IMR-90 (cell line): ENCODE measurements around the gene FNDC3B. TPM values are rescaled to one million over a fixed set of nuclear protein-coding genes. Genes with fewer than 3 reads are reported as not detected.

Source experiments
- ATAC-seq: fragments of 200-7000 bp; cut with Tn5 transposase; 2 replicates; pipeline ENCODE4 v1.9.1; 2020; ENCODE audit warnings: low read depth, mild to moderate bottlenecking, moderate library complexity
- BruUV-seq: library from RNA; stranded (reverse); fragments of 400-500 nt; replicated peaks from 2 replicates; lab custom pipeline; 2021; lab: Mats Ljungman, UMichigan
- CTCF ChIA-PET: fragments of 300-600 bp; formaldehyde crosslinking; extraction: SDS; loops from one replicate; lab custom pipeline; 2021; ENCODE audit warnings: antibody characterized with exemption; lab: Yijun Ruan, JAX
- POLR2A ChIA-PET: fragments of 300-600 bp; sonication (Branson Sonifier 250); formaldehyde crosslinking; loops from one replicate; lab custom pipeline; 2022; ENCODE audit warnings: antibody characterized with exemption; ENCODE audit not compliant: unreplicated experiment; lab: Charles Lee
- DNase-seq: peaks from one replicate; pipeline ENCODE4 v3.0.0; 2013
- H2AFZ ChIP-seq: replicated peaks from 2 replicates; pipeline ENCODE3; 2013; ENCODE audit warnings: low read length, mild to moderate bottlenecking; ENCODE audit not compliant: poor library complexity
- H2AK5ac ChIP-seq: 2 replicates; pipeline ENCODE4 v1.6.1; 2013; ENCODE audit warnings: low read depth, low read length, inconsistent platforms
- H2AK9ac ChIP-seq: replicated peaks from 2 replicates; pipeline ENCODE3; 2013; ENCODE audit warnings: mild to moderate bottlenecking, low read depth, low read length, moderate library complexity; ENCODE audit not compliant: poor library complexity
- H2BK120ac ChIP-seq: 2 replicates; pipeline ENCODE4 v1.6.1; 2013; ENCODE audit warnings: low read depth, low read length, inconsistent platforms
- H2BK15ac ChIP-seq: 3 replicates; pipeline ENCODE4 v1.6.1; 2013; ENCODE audit warnings: low read depth, low read length, inconsistent platforms
- H2BK20ac ChIP-seq: 2 replicates; pipeline ENCODE4 v1.6.1; 2013; ENCODE audit warnings: low read depth, mild to moderate bottlenecking, inconsistent platforms, low read length, moderate library complexity
- H2BK5ac ChIP-seq: 2 replicates; pipeline ENCODE4 v1.6.1; 2013; ENCODE audit warnings: mild to moderate bottlenecking, low read depth, low read length, inconsistent platforms; ENCODE audit not compliant: poor library complexity, severe bottlenecking
- H3K14ac ChIP-seq: replicated peaks from 2 replicates; pipeline ENCODE4 v1.6.1; 2013; ENCODE audit warnings: low read depth, low read length, inconsistent platforms
- H3K18ac ChIP-seq: 2 replicates; pipeline ENCODE4 v1.6.1; 2013; ENCODE audit warnings: low read depth, low read length, control low read depth
- H3K23ac ChIP-seq: 2 replicates; pipeline ENCODE4 v1.6.1; 2013; ENCODE audit warnings: low read depth, low read length, inconsistent platforms
- H3K27ac ChIP-seq: 2 replicates; pipeline ENCODE4 v1.5.1; 2013; ENCODE audit warnings: mild to moderate bottlenecking, control low read depth, low read length; ENCODE audit not compliant: insufficient read depth
- H3K27me3 ChIP-seq: 2 replicates; pipeline ENCODE4 v1.6.1; 2013; ENCODE audit warnings: low read length; ENCODE audit not compliant: control insufficient read depth, insufficient read depth
- H3K36me3 ChIP-seq: 2 replicates; pipeline ENCODE4 v1.6.1; 2013; ENCODE audit warnings: low read length, mixed read lengths; ENCODE audit not compliant: control insufficient read depth, insufficient read depth
- H3K4ac ChIP-seq: 2 replicates; pipeline ENCODE4 v1.6.1; 2013; ENCODE audit warnings: low read depth, low read length, inconsistent platforms
- H3K4me1 ChIP-seq: 2 replicates; pipeline ENCODE4 v1.6.1; 2013; ENCODE audit warnings: low read length, mixed read lengths; ENCODE audit not compliant: control insufficient read depth, insufficient read depth
- H3K4me2 ChIP-seq: 2 replicates; pipeline ENCODE4 v1.6.1; 2013; ENCODE audit warnings: low read depth, mild to moderate bottlenecking, control low read depth, low read length, moderate library complexity
- H3K4me3 ChIP-seq: 2 replicates; pipeline ENCODE4 v1.5.1; 2013; ENCODE audit warnings: low read depth, mild to moderate bottlenecking, control low read depth, low read length, moderate library complexity; ENCODE audit not compliant: insufficient read depth
- H3K56ac ChIP-seq: 2 replicates; pipeline ENCODE4 v1.6.1; 2013; ENCODE audit warnings: low read length, inconsistent platforms; ENCODE audit not compliant: insufficient read depth; ENCODE audit errors: extremely low read depth
- H3K79me1 ChIP-seq, 2 experiments: 2 replicates each; pipeline ENCODE4 v1.6.1; 2013; ENCODE audit warnings: low read length in 2 of 2, inconsistent platforms in 1 of 2, low read depth in 1 of 2
- H3K9ac ChIP-seq: 2 replicates; pipeline ENCODE4 v1.6.1; 2013; ENCODE audit warnings: low read depth, low read length, control low read depth
- H3K9me1 ChIP-seq: 2 replicates; pipeline ENCODE4 v1.6.1; 2013; ENCODE audit warnings: low read length, inconsistent platforms; ENCODE audit not compliant: insufficient read depth
- H3K9me3 ChIP-seq: 2 replicates; pipeline ENCODE4 v1.6.1; 2013; ENCODE audit warnings: low read length; ENCODE audit not compliant: control insufficient read depth, insufficient read depth
- H4K20me1 ChIP-seq: 2 replicates; pipeline ENCODE4 v1.6.1; 2013; ENCODE audit warnings: low read length, inconsistent platforms; ENCODE audit not compliant: insufficient read depth
- H4K5ac ChIP-seq: 2 replicates; pipeline ENCODE4 v1.6.1; 2013; ENCODE audit warnings: mild to moderate bottlenecking, low read depth, low read length, control low read depth
- H4K8ac ChIP-seq, 2 experiments: 2 replicates each; pipeline ENCODE4 v1.6.1; 2013; ENCODE audit warnings: low read depth in 2 of 2, low read length in 2 of 2, control low read depth in 1 of 2, inconsistent platforms in 1 of 2
- H4K91ac ChIP-seq: 2 replicates; pipeline ENCODE4 v1.6.1; 2013; ENCODE audit warnings: low read depth, low read length, inconsistent platforms; ENCODE audit not compliant: insufficient read depth
- POLR2A ChIP-seq: IDR thresholded peaks from 2 replicates; pipeline ENCODE4 v1.6.1; 2012; ENCODE audit warnings: mild to moderate bottlenecking, low read depth, low read length
- RFX5 ChIP-seq: IDR thresholded peaks from 2 replicates; pipeline ENCODE4 v1.8.0; 2012; ENCODE audit warnings: low read depth, mild to moderate bottlenecking, low read length, moderate library complexity
- WGBS, 2 experiments: methylation state at CpG; one replicate each; pipeline versions ENCODE4 v1.1.5 to v1.1.7; 2013; ENCODE audit warnings: missing lambda C conversion rate in 2 of 2; ENCODE audit not compliant: insufficient read length in 1 of 2; ENCODE audit errors: extremely low coverage in 2 of 2; 5-methylcytosine and 5-hydroxymethylcytosine counted together
- dilution Hi-C: fragments of 300-500 bp; cut with HindIII; formaldehyde crosslinking; loops from one replicate; pipeline ENCODE4 v1.14.3; 2018; ENCODE audit warnings: low sequenced_read_pairs; ENCODE audit not compliant: unreplicated experiment
- in situ Hi-C: fragments of 300-500 bp; cut with MboI; formaldehyde crosslinking; loops from 3 replicates; pipeline ENCODE4 v1.14.3; 2019; ENCODE audit warnings: low sequenced_read_pairs, inconsistent platforms, mixed read lengths
- intact Hi-C: fragments of 100-400 bp; cut with micrococcal nuclease; formaldehyde crosslinking; loops from 2 replicates; pipeline ENCODE4 v1.10.0; 2022
- polyA plus RNA-seq, 3 experiments: library from polyadenylated mRNA; depleted of rRNA; stranded (reverse); fragments of >200 nt; gene quantifications; 2 replicates each; pipeline ENCODE4 v1.2.3, GENCODE V29; 2012; ENCODE audit warnings: low replicate concordance in 1 of 3
- total RNA-seq: library from RNA; depleted of rRNA; stranded (reverse); fragments of >200 nt; gene quantifications from 2 replicates; pipeline ENCODE4 v1.2.3, GENCODE V29; 2012

FNDC3B gene
- total and polyA plus RNA-seq, 2 of the 4 experiments (the other 2 are of a cell fraction) = 23.9 to 150 TPM

- no peak for TF ChIP-seq POLR2A
- no peak for TF ChIP-seq RFX5
- Histone ChIP-seq H3K36me3 (peaks cover 39% of the 10 kb centered on the region), H3K79me1 (peaks cover 27 to 61% of the 10 kb centered on the region in 2 experiments), H3K14ac (no peak overlapping the region), H3K4me1 (peaks cover 4% of the 10 kb centered on the region), H3K27ac (no peak overlapping the region), H3K4me3 (no peak overlapping the region), H4K91ac (no peak overlapping the region), H3K4ac (no peak overlapping the region), H4K5ac (no peak overlapping the region), H2BK5ac (no peak overlapping the region), H3K9me3 (no peaks in the 10 kb centered on the region), H2BK15ac (no peak overlapping the region), H2BK120ac (no peak overlapping the region), H2AFZ (no peak overlapping the region), H3K56ac (no peak overlapping the region), H2AK5ac (no peak overlapping the region), H4K8ac (no peak overlapping the region), H3K27me3 (no peaks in the 10 kb centered on the region), H3K9ac (no peak overlapping the region), H4K20me1 (peaks cover 29% of the 10 kb centered on the region), H3K23ac (no peak overlapping the region), H2BK20ac (no peak overlapping the region), H3K18ac (no peak overlapping the region), H2AK9ac (no peak overlapping the region), H3K9me1 (peaks cover 14% of the 10 kb centered on the region), H3K4me2 (no peak overlapping the region)
- dilution Hi-C loops = no loop called here
- no peak for ATAC-seq
- no TSS peak for BruUV-seq
- DNase-seq = no peak
- CTCF ChIA-PET = no interaction called here
- intact Hi-C loops = no loop called here
- in situ Hi-C loops = no loop called here
- POLR2A ChIA-PET = no interaction called here
- WGBS, 2 experiments = 100% methylated on average over 4 of the region's 13 CpGs; no CpG with 5 or more reads in 1 of the 2 experiments
These were observed 211.8 kb downstream of the FNDC3B start for GRCh38 chr3:172251211-172251610.
